Upper lobe of left lung (tissue), 4 donors: ENCODE measurements around the gene AKAP10.

Experiments
- CTCF ChIP-seq, 6 experiments: fragments of 450-650 bp in 4 of 6; fragments of 200-600 bp in 2 of 6; sonication (generic) in 2 of 6; IDR thresholded peaks; one replicate each; pipeline ENCODE4 v1.5.1; 2016 to 2019; ENCODE audit warnings: antibody characterized with exemption in 6 of 6
- EP300 ChIP-seq, 4 donors: sonication (generic); formaldehyde crosslinking; IDR thresholded peaks; one replicate each; pipeline ENCODE4 v1.5.1; 2017; ENCODE audit warnings: antibody characterized with exemption in 4 of 4, control low read depth in 2 of 4
- POLR2A ChIP-seq, 4 donors: fragments of 450-650 bp; IDR thresholded peaks; one replicate each; pipeline ENCODE4 v1.5.1; 2016 to 2017; ENCODE audit warnings: antibody characterized with exemption in 4 of 4, mild to moderate bottlenecking in 2 of 4

GRCh38 chr17:19975601-19976000 is 2.0 kb downstream of the AKAP10 start:
- no peak for TF ChIP-seq POLR2A (IDR thresholded peaks at IDR 0.05)
- TF ChIP-seq CTCF (IDR thresholded peaks at IDR 0.05): no peak
- TF ChIP-seq EP300 (IDR thresholded peaks at IDR 0.05): no peak
